AML-193 (cell line): ENCODE results near the gene BHLHE41.
A peak's percentile ranks its signal among the peaks of the same experiment; 100 is the strongest.

Experiments
- DNase-seq, 2 experiments: peaks; one replicate each; lab custom pipeline; 2025; lab: John Stamatoyannopoulos, UW

Gene BHLHE41

DNA sequence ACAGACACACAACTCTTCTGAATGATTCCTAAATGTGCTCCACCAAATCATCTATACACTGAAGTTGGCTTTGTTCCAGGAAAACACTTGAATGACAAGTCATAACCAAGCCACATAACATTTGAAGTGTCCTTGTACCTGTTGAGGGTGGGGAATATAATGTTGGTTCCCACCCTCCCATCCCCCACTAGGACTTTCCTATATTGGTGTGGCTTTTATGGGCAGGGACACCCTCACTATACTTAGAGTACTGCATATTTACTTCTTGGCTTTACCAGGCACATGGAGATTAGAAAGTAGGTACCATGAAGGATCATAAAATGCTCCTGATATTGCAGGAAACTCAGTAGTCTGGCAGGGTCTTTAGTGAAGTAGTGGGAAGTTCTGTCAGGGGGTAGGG, 9.7 kb upstream of the BHLHE41 start:
- no peak for DNase-seq

DNA sequence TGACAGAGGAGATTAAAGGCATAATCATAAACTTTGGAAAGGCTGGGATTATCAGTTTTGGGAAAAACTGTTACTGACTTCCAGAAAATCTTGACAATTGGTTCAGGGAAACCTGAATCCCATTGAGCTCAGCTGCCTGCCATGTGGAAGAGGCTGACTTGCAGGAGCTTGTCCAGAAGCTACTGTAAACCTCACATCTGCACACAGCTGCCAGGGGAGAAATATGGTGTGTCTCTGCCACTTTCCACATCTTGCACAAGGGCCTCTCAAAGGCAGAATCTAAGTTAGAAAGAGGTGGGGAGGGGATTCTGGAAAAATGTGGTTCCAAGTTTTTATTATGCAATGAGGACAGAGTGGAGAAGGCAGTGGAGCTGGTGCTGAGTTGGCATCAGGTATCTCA, 8.7 kb upstream of the BHLHE41 start:
- DNase-seq, result no peak

DNA sequence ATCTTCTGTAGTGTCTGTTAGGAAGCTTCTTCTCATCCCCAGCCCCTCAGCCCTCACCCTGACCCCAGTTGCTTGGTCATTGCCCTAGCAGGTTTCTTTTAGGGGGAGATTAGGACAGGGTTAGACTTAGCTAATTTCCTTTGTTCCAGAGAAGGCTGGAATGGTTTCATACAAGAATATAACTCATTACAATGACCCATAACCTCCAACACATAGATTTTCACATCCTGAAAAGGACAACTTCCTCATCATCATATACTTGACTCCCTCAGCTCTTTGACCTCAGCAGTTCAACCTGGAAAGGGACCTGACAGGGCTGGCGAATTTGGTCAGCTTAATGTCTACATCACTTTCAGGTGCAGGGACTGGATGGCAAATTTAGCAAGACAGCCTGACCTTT, 8.0 kb upstream of the BHLHE41 start:
- DNase-seq, result no peak

DNA sequence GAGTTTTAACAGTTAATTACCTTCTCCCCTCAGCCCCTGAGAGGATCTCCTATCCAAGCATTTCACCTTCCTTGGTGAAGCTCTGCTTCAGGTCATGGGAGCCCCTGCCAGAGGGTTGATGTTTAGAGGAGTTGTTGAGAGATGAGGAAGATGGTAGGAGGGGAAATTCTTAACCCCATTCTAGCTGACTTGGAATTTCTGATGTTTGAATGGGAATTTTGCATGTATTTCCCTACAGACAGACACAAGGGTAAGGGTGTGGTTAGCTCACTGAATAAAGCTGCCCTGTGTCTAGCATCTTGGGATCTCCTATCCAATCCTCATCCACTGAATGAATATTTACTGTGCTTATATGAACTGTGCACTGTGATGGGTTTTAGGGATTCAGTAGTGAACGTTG, 7.1 kb upstream of the BHLHE41 start:
- no peak for DNase-seq

DNA sequence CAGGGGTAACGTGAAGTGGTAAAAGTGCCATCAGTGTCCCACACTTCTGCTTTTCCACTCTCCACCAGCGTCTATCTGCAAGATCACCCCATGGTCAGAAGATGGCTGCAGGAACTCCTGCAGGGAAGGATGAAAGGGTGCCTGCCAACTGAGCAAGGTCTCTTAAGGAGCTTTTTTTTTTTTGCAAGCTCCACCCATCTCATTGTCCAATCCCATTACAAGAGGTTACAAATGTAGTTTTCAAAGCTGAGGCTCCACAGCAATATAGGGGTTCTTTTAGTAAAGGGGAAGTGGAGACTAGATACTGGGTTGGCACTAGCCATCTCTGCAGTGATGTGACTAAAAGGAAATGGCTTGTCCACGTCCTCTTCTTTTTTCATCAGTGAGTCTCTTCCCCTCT, 5.9 kb upstream of the BHLHE41 start:
- peak; percentile 82 to 93 for DNase-seq

DNA sequence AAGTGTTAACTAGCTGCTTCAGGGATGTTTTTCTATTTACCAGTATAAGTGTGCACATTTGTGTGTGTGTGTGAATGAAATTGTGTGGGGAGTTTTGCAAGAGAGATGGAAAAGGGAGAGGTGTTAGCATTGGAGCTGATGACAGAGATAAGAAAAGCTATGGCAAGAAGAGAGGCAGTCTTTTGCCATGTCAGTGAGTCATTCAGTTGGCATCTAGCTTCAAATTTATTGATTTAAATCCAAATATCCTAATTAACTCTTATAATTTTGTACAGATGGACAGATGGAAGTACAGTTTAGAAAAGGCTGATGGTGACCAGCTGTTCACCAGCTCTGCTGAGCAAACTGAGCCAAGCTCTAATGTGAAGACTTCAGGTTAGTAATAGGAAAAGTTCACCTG, 3.3 kb upstream of the BHLHE41 start:
- no peak for DNase-seq

DNA sequence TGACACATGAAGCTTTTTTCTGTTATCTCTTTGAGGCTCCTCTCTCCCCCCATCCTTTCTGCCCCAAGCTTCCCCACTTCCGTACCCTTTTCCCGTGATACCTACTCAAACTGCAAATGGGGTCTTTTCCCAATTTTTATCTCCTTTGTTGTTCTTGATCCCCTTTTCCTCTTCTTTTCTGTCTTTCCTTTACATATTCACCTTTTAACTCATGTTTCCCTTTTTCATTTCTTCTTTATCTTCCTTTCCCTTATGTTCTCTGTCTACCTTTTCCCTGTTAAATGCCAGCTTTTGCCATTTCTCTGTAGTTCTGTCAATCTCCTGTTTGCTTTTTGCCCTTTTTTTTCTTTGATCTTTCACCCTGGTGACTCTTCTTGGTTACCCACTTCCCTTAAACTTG, 2.6 kb upstream of the BHLHE41 start:
- no peak for DNase-seq

DNA sequence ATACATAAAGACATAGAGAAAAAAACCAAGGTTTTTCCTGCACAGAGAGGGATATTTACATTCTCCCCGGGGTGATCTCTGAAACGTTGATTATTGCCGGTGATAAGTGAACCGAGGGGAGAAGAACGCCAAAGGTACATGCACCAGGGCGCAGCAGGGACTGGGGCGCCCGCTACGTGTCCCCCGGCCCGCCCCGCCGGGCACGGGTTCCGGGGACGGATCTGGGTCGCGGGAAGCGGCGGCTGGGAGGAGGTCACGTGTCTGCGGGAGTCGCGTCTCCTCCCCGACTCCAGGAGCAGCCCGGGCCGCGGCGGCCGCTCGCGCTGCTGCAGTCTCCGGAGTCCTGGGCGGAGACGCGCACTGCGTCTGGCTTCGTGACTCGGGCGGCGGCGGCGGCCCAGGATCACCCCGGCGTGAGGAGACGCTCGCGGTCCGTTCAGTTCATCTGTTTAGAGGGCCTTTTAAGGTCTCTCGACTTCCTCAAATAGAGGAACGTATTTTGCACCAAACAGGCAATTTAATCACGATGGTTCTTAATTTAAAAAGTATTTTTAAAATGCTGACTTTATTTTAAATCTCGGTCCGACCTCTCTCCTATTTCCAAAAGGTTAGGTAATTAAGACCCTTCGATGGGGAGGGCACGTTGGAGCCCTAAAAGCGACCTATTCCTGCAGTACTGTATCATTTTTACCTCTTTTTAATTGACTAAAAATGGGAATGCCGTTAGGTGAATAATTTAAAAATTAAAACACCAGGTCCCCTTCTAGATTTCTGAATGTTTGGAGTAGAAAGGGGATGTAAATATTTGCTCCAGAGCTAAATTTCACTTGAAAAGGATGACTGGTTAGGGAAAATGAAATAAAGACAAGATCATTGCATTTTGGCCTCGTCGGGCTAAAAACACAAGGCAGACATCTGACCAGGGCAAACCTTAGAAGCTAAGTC, 1.8 kb upstream of the BHLHE41 start:
- peak in 1 of 2 experiments; percentile 7 for DNase-seq

DNA sequence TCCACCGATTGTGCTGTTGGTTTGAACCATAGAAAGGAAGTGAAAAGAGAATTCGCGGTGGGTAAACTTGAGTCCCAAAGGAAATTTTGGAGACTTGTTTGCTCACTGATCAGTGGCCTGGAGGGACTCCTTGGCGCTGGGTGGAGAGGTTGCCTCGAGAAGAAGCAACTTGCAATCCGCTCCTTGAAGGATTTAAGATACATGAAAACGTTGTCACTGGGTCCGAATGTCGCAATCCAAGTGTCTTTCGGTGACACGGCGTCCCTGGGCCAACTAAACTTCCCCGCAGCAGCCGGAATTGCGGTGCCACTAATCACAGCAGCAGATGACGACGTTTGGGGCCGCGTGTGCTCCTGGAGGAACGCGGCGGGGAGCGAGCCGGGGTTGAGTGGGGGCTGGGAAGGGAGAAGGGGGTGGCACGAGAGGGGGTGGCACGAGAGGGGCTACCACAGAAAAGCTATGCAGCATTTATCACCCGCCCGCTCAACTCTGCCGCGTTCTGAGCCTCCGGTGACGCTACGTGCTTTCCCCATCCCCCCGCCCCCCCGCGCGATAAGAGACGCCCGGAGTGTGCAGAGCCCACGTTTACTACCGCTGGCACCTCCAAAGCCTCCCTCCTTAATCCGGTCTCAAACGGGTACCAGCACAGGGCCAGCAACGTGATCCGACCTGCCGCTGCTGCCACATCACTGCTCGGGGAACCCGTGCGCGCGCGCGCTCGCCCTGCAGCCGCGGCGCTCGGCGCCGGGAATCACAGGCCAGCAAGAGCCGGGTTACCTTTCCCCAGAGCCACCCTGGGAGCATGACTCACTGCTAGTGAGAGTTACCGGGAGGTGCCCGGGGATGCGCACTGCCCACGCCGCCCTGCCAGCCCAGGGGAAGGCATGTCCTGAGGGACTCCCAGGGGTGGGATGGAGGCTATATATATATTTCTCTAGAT, 833 bp upstream of the BHLHE41 start:
- no peak for DNase-seq

DNA sequence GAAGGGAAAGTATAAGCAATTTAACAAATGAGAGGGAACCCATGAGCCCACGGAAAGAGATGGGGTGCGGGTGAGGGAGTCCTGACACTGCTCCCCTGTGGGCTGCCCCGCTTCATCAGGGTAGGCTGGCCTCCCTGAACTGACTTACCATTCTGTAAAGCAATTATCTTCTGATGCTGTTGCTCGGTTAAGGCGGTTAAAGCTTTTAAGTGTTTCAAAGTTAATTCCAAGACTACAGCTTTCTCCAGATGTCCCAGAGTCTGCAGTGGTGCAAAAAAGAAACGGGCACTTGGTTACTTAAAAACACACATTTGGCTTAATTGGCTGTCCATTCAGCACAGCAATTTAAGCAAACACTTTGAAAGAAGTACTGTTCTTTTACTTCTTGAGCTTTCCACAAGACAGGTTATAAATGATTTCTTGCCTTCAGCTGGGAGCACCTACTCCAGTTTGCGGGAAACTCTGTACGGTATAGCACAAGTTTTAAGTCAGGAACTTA, 1.3 kb downstream of the BHLHE41 start:
- DNase-seq, result no peak

DNA sequence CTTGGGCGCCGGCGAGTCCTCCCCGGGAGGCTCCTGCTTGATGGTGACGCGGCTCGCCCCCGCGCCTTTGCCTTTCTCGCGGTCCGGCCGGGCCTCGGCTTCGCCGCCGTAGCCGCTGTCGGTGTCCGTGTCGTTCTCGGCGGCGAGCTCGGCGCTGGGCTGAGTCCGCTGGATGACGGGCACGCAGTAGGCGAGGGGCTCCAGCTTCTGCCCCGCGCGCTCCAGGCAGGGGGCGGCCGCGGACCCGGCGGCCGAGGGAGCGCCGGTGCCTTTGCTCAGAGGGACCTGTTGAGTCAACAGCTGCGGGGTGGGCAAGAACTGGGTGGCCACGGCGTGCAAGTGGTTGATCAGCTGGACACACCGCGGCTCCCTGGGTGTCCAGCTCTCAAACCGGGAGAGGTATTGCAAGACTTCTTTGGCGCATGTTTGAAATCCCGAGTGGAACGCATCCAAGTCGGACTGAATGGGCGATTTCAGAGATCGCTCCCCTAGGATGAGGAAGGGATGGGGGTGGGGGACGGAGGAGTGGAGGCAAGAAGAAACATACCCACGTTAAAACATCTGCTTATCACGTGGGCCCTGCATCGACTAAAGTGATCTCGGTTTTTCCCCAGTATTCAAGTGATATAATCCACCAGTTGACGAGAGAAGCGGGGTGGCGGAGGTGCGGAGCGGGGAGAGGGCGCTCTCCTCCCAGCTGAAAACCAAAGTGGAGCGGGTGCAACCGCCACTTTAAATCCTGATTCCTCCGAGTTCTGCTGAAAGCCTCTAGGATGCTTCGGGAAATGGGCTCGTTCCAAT, 2.0 kb downstream of the BHLHE41 start:
- DNase-seq, result no peak

DNA sequence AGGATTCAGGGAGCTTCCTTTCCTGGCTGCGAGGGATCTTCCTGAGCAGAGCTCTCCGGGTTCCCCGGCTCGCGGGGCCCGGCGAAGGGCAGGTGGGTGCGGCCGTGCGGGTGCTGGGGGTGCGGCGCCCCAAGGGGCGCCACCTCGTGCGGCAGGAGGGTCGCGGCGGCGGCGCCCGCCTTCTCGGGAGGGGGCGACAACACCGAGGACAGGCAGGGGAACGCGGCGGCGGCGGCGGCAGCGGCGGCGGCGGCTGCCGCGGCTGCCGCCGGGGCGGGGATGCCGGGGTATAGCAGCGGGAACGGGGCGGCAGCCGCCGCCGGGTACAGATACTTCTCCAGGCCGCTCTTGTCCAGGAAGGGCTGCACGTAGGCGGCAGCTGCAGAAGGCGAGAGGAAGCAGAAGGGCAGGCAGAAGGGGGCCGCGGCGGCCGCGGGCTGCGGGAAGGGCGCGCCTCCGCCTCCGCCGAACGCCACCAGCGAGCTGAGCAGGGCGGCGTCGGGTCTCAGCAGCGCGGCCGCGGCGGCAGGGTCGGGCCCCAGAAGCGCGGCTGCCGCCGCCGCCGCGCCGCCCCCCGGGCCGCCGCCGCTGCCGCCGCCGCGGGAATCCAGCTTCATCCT, 2.7 kb downstream of the BHLHE41 start:
- DNase-seq, result no peak

DNA sequence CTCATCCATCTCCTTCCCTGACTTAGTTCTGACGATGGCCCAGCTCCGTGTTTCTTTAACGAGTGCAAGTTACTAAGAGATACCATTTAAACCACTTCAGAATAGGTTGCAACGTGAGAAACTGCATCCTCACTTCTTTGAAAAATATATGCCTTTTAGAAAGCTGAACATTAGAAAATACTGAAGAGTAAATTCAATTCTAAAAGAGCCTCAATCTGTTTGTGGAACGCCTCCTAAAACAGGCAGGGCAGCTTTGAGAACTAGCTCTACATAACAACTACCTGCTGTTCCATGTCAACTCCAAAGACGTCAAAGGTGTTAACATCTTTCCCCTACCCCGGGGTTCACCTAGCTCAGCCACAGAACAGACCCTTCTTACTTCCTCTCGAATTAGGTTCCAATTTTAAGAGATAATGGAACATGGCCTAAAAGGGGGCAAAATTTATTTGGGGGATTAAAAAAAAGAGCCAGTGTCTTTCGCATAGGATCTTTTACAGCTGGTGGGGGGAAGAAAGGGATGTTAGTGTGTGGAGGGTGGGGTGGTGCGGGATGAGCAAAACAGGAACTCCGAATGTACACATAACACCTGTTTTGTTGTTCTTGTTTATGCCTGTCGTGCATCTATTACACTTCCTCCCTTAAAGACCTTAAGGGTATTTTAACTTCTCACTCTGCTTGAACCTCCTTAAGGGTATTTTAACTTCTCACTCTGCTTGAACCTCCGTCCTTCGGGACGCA, 3.3 kb downstream of the BHLHE41 start:
- no peak for DNase-seq

DNA sequence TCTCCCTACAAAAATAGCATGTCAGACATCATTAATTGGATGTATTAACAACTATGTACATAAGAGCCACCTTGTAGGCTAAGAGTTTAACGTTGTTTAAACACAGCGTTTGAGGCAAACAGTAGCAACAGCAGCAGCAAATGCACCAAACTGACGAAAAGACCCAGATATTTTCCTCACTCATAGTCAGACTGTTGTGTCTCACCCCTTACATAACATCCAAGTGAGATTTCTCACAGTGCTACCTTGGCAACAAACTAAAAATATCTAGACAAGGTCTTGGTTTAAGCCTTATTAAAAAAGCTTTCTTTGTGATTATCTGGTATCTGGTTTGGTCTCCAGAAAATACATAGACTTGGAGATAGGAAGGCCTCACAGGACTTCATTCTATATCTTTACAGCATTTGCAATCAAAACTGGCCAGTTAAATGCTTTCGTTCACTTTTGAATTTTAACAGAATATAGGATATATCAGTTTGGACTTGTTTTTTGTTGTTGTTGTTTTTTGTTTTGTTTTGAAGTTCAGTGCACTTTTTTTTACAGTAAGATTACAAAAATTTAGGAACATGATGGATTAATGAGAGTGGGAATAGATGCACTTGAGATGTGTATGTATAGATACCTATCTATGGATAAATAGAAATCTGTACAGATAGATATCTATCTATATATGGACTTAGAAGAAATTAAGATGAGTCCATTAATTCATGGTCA, 4.1 kb downstream of the BHLHE41 start:
- no peak for DNase-seq

DNA sequence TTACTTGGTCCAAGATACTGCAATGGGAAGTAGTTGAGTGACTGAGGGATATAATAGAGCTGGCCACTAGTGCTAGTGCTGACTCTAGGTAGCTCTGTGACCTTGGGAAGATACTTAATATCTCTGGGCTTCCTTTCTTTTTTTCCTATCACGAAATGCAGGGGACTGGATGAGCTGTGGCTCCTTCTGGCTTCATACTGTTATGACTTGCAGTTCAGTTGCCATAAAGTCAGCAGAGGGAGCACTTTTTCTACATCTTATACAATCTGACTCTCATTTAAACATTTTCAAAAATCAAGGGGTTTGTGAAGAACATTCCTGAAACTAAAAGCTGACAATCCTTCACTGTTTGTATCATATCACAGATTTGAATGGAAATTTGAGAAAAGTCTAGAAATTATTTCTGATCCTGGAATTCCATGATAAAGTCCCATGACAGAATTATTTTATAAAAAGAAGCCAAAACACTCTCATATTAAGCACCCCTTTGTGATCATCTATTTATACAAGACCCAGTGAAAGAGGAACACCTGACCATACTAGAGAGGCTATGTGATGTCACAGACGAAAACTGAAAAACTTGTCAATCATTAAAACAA, 5.3 kb downstream of the BHLHE41 start:
- peak; percentile 61 to 66 for DNase-seq

DNA sequence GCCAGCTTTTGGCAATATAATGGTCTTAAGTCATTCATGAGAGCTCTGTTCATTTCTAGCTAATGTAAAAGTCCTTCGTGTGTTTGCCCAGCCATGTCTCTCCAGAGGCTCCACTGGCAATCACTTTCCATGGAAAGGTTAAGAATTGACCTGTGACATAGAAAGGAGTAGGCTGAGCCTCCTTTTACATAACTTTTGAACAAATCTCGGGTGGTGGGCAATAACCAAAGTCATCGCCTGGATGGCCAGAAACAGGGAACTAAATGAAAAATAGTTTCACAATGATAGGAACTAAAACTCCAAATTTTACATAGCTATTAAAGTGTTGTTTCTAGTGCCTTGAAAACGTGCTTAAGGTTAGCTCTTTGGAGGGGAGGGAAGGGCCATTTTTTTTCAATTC, 6.5 kb downstream of the BHLHE41 start:
- DNase-seq, result no peak

DNA sequence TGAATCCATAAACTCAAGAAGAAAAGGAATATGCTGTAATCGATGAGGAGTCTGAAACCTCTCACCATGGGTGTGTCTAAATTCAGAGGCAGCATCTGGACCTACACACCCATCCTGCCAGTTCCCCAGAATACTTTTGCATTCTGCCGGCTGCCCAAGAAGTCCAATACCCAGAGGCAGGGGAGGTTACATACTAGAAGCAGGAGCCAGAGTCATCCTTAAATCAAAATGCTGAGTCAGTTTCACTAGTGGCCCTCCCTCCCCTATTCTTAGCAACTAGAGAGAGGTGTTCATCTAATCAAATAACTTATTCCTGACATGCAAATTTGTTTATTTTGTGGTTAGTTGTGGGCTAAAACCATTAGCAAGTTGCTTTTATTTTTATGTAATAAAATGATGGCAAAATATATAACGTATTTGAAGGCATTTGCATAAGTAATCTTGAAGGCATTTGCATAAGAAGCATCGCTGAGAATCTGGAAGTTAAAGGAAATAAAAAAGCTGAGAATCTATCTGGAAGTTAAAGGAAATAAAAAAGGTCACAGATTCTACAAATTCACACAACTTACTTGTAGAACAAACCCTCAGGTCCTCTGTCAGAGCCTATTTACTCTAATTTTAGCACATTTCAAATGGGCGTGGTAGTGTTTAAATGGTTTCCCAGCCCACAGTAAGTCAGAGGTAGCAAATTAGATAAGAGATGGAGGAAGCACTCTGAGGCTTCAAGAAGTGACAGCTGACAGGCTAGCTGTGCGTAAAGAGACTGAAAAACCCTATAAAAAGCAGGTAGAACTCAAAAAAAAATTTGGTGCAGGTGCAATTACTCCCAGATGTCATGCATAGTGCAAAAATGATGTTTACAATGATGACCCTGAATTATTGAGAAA, 7.8 kb downstream of the BHLHE41 start:
- no peak for DNase-seq

DNA sequence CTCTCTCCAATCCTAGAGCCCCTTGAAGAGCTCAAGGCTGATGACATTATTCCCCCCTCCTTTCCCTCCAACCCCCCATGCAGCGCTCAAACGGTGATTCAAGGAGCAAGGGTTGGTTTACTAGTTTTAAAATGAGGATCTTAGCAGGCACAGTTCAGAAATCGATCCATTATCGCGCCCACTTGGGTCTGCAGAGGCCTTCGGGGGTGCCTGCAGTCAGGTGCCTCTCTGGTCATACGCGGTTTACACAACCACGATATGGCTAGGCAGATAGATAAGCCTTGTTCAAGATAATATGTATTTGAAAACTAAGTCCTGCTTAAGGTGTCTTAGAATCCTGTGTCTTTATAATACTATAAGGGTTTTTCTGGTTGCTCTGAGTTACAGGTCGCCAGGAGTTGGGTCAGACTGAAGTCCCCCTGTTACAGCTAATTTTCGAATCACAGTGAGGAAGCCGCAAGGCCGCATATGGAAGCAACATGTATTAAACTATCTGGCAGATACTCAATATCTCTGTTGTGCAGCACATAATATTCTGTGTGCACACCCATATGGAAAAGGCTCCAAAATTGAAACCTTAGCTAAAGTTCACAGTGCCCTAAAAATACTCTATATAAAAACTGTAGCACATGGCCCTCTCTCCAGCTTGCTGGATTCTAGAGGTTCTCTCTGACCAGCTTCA, 10.0 kb downstream of the BHLHE41 start:
- DNase-seq, result no peak
